Glomerular visceral epithelial cell (primary cell): ENCODE results near the gene GNAT2.

ENCODE experiments used
- DNase-seq: peaks from one replicate; pipeline ENCODE4 v3.0.0-alpha.2; 2016; ENCODE audit errors: extremely low spot score

The GNAT2 gene

DNA sequence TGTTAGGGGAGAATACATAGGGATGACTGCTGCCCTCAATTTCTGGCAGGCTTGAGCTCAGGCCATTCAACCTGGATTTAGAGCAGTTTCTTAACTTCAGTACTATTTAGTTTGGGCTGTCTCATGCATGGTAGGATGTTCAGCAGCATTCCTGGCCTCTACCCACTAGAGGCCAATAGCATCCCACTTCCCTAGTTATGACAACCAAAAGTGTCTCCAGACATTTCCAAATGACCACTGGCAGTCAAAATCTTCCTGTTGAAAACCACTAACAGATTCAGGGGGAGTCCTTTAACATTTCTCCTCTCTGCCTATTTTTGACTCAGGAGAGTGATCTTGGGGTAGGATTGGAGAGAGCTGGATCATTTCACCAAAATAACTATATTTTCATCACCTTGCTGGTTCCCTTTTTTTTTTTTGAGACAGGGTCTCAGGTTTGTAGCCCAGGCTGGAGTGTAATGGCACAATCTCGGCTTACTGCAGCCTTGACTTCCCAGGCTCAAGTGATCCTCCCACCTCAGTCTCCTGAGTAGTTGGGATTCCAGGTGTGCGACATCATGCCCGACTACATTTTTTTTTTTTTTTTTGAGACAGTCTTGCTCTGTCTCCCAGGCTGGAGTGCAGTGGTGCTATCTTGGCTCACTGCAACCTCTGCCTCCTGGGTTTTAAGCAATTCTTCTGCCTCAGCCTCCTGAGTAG lies 8.7 kb downstream of the GNAT2 start:
- DNase-seq = peak; percentile 82

DNA sequence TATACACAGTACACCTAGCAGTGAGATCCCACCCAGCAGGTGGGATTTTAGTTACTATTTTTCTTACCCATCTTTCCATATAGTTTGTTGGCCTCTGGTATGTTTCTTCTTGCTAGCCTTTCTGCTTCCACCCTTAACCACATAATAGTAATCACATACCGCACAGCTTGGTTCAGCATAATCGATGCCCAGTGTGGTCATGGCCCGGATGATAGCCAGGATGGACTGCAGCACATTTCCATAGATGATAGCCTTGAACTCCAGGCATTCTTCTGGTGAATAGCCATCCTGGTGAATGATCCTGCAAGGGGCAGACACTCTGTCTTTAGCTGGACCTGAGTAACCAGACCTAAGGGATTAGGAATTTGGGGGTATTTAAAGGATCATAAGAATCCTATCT lies 9.5 kb downstream of the GNAT2 start:
- DNase-seq = no peak

DNA sequence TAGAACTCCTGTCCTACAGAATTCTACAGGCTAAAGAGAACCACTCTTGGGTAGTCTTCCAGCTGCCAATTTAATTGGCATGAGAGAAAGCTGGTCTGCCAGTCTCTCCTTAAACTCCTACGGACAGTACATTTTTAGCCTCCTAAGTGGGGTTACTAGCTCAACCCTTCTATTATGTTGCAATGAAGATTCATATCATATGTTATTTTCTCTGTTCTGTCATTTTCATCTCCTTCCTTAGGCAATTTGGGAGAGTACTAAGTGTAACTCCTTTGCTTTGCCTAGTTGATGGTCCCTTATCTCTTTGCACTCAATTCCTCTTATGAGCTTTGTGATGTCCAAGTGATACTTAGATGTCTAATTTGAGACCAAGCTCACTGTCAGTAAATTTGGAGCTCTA lies 14.0 kb downstream of the GNAT2 start:
- DNase-seq = no peak

DNA sequence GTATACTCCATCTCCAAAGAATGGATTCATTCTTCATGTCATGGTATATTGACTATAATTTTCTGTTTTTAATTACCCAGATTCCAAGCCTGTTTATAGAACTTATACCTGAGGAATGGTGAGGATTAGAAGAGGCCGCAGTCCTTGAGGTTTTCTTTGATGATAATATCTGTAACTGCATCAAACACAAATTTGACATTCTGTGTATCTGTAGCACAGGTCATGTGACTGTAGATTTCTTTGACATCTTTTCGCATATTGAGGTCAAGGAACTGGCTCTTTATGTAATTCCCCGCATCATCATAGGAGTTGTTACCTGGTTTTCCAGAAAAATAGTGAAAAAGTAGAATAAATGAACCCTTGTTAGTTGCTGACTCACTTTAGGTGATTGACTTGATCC lies 16.2 kb downstream of the GNAT2 start:
- no peak for DNase-seq

DNA sequence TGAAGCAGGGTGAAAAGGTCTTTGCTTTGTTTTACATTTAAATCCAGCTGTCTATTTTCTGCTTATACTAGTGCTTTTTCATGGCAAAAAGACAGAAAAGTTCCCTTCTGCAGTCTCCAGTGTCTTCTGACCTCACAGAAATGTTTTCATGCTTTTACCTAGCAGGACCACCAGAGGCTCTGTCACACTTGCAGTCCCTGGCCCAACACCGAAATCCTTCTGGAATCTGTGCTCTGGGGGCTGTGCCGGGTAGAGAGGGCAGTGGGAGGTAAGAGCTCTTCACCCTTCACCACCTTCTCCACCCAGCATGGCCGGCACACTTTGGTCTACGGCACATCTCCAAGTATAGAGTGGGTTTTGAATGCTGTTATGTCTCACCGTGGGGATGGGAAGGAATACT lies 20.8 kb downstream of the GNAT2 start:
- DNase-seq = no peak

DNA sequence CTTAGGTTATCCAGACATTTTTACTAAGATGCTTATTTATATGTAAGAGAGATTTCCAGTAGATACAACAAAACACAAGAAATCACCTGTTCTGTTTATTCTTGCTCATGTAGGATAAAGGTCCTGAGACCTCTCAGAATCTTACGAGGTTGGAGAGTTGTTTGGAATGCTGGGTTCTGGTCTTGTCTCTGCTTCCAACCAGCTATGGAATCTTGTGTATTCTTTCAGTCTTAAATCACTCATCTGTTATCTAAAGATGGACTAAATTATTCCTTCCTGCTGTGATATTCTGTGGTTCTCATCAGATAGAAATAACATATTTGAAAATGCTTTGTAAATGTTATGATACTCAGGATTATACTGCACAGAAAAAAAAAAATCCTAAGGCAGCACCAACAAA lies 21.3 kb downstream of the GNAT2 start:
- no peak for DNase-seq

DNA sequence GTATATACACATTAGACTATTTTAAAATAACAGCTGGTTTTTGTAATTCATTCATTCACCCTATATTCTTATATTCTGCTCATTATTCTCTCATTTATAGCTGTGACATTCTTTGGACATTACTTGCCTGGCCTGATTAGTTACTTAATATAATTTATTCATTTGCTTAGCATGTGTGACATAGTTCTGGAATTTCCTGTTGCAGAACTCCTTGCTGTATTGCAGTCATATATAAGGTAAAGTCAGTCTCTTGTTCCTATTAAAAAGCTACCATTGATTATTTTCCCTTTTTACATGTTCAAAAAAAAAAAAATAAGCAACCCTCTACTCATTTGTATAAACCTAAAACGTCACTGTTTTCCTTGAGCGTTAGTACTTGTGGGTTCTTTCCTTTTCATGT lies 23.9 kb downstream of the GNAT2 start:
- DNase-seq = peak; percentile 39

DNA sequence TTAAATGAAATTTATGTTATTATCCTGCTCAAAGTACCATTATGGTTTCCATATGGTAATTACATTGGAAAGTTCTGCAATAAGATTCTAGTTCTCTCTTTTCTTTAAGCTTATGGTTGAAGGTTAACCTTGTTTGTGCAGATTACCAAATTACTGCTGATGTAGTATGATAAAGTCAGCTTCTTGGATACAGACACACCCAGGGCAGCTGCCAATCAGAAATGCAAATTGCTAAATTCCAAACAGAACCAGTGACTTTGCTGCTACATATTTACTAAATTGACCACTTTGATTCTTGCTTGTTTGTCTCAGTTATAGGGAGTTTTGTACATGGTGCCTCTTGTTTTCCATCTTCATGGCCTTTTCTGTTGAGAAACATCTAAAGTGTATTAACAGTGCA lies 26.5 kb downstream of the GNAT2 start:
- no peak for DNase-seq

DNA sequence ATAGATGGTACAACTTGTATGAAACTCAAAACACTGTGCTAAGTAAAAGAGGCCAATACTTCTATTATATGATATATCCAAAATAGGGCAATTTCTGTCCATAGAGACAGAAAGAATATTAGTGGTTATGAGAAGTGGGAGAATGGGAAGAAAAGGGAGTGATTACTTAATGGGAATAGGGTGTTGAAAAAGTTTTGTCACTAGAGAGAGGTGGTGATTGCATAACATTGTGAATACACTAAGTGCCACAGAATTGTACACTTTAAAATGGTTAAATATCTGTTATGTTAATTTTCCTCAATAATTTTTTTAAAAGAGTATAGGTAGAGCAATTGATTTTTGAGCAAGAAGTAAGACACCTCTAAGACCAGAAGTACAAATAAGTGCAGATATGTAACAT lies 29.7 kb downstream of the GNAT2 start:
- no peak for DNase-seq

DNA sequence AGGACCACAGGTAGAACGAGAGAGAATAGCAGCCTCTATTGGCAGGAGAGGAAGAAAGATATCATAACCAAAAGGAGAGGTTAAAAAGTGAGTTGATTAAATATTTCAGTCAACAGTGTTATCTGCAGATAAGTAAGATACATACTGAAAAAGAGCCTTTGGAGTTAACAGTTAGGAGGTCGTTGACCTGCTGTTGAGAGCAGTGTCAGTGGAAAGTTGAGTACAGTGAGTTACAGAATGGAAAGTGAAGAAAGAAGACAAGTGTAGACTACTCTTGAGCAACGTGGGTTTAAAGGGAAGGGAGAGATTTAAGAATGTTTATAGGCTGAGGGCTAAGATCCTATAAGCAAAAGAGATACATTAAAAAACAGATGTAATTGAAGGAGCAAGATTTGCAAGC lies 30.2 kb downstream of the GNAT2 start:
- no peak for DNase-seq

DNA sequence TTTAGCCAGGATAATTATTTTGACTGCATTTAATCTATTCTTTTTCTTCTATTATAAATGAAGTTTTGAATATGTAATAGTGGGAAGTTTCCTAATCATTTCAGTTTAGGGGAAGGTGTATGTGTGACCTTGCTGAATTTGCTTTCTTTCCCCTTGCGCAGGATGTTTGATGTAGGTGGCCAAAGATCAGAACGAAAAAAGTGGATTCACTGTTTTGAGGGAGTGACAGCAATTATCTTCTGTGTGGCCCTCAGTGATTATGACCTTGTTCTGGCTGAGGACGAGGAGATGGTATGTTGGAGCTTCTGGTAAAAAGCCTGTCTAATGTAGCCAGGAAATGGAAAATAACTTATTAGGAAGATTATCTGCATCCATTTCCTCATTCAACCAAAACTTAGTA lies 33.4 kb downstream of the GNAT2 start:
- no peak for DNase-seq

DNA sequence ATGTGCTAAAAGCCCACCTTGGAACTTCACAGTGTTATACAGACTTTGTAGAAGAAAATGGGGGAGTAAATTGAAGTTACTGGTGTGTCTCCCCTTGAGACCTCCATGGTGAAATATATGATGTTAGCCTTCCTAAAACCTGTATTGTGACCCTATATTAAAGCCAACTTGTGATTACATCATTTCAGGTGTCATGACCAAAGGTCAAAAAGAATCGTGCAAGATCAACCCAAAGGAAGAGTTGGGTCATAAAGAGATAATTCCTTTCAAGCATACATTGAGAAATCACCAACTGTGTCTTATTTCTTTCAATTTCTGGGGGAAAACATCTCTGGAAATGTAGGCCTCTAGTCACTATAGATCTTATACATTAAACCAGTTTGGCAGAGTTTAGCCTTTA lies 34.6 kb downstream of the GNAT2 start:
- no peak for DNase-seq

DNA sequence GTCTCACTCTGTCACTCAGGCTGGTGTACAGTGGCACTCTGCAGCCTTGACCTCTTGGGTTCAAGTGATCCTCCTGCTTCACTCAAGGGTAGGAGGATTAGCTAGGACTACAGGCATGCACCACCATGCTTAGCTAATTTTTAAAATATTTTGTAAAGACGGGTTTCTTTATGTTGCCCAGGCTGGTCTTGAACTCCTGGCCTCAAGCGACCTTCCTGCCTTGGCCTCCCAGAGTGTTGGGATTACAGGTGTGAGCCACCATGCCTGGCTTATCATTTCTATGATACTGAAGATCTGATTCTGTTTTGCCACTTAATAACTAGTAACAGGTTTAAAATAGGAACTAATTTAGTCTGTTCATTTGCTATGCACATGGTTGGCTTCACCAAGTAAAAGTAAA lies 37.4 kb downstream of the GNAT2 start:
- DNase-seq = no peak

DNA sequence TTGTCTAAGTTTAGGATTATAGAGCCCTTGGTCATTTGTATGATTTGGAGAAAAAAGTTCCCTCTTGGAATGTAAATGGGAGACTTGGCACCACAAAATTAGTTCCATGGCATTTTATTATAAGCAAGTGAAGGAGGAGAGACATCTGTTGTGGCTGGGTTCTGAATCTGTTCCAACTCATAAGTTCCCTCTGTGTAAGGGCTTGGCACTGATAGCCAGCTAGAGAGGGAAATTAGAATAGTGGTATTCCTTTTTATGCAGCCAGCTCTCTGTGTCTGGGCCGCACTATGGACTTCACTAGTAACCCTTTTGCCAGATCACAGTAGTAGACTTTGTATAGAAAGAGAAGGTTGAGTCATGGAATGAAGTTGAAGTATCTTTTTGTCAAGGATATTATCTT lies 39.9 kb downstream of the GNAT2 start:
- no peak for DNase-seq

DNA sequence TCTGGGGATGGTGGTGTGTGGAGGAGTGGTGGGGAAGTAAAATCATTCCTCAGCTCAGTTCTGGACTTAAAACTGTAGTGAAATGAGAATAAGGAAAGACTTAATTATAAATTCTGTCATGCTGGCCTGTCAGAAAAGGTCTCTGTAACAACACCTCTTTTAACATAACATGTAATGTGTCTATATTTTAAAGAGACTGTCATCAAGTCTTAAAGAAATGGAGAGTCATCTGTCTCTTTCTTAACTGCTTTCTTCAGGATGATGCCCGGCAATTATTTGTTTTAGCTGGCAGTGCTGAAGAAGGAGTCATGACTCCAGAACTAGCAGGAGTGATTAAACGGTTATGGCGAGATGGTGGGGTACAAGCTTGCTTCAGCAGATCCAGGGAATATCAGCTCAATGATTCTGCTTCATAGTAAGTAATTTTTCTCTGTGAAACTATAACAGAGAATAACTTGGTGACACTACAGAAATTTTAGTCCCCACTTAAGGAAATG lies 40.4 kb downstream of the GNAT2 start:
- no peak for DNase-seq

DNA sequence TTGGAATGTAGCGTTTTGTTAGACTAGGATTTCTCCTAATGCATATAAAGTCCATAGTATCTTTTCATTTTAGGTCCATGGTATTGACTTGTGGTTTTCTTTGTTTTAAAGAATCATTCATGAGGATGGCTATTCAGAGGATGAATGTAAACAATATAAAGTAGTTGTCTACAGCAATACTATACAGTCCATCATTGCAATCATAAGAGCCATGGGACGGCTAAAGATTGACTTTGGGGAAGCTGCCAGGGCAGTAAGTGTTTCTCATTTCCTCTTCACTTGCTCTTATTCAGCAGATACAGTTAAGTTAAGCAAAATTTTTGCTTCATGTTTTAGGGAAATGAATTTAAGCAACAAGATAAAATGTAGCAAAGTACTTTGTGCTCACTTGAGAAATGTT lies 45.6 kb downstream of the GNAT2 start:
- DNase-seq = no peak

DNA sequence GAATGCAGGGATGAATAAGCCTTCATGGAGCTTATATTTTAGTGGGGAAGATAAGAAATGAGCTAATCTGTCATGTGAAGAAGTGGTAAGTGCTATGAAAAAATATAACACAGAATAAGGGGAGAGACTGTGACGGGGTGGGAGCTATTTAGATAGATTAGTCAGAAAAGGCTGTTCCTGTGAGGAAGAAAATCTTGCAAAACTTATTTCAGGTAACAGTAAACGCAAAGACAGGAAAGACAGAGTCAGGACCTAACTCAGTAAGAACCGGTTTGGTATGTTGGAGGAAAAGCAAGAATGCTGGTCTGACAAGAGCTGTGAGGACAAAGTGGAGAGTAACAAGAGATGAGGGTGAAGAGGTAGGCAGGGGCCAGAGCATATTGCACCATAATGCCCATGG lies 49.0 kb downstream of the GNAT2 start:
- DNase-seq = no peak

DNA sequence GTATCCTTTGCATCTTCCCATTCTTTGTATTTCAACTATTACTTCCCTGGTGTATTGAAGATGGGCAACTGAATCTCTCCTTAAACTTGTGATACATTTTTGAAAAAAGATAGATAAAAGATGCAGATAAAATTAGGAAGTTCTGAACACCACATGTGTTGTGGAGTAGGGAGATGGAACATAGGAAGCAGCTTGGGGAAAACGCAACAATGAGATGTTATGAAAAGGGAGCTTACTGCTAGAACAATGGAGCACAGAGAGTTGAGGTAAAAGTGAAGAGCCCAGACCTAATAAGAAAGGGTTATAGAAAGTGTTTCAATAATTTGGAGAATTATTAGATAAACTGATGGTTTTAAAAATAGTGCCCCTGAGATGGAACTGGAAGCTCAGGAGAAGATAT lies 50.1 kb downstream of the GNAT2 start:
- DNase-seq = no peak

DNA sequence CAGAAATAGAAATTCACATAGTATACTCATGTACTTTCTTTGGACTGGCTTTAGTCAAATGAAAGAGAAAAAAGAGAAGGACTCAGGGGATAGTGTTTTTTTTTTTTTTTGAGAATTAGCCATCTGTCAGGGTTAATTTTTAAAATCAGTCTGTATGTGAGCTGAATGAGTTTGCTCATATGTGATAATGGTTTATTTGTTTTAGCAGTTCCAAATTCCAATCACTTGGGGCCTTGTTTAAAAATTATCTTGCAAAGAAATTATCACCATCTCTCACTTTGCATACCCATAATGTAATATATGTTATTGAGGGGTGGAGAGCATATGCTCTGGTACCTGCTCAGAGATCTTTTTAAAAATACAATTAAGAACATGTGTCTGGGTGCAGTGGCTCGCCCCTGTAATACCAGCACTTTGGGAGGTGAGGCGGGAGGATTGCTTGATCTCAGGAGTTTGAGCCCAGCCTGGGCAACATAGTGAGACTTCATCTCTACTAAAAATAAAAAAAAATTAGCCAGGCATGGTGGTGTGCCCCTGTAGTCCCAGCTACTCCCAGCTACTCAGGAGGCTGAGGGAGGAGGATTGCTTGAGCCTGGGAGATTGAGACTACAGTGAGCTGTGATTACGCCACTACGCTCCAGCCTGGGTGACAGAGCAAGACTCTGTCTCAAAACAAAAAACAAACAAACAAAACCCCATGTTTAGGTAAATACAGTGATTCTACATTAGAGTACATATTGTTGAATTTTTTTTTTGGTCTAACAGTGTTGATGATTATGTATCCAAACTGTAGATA lies 51.3 kb downstream of the GNAT2 start:
- no peak for DNase-seq

DNA sequence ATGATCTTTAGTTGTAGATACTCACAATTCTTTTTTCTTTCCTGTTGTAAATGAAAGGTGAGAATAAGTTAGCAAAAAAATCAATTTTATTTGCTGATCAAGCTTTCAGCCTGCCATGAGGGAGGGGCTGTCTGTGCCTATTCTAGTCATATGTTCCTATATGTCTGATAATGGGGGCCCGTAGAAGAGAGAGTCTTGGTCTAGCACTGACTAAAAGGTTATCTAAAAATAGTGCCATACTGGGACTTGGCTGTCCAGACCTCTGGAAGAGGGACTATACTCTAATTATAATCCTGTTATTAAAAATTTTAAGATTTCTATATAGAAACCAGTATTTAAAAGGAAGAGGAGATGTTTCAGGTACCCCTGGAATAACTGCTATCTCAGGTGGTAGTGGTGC lies 52.4 kb downstream of the GNAT2 start:
- DNase-seq = no peak

DNA sequence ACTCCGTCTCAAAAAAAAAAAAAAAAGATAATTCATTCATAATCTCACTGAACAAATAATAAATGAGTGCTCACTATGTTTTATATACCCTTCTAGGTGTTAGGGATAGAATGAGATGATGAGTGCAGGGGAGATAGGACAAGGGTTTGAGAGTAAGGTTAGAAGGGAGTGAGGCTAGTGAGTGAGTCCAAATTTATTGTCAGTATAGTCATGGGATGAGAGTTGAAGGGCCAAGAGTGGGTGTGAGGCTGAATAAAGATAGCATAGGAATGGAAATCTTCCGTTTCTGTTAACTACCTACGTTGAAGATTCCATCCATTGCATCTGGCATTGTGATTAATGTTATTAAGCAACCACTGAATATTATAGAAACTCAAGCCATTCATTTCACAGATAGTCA lies 54.2 kb downstream of the GNAT2 start:
- no peak for DNase-seq

DNA sequence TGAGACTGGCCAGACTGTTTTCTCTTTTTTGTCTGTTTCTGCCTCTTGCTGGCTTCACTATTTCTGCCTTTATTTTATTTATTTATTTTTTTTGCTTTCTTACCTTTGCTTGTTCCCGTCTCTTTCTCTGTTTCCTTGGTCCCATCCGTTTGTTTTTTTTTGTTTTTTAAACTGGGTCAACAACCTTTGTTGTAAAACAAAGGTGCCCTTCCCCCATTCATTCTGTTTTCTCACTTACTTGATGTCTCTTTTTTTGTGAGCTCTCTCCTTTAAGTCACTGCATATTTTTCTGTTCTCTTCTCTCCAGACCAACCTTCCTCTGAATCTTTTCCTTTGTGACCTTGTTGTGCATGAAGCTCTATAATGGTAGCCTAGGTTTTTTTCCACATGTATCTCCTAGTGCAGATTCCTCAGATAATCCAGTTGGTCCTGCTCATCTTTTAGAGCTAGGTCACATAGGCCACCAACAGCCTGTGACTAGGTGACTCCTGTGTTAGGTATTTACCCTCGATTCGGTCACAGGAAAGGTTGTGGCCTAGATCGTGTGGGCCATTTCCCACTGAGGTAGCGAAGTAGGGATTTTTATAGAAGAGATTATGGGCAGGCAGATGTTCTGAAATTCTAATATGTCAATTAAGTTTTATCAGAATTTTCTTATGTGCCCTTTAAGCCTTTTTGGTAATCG lies 55.1 kb downstream of the GNAT2 start:
- no peak for DNase-seq

DNA sequence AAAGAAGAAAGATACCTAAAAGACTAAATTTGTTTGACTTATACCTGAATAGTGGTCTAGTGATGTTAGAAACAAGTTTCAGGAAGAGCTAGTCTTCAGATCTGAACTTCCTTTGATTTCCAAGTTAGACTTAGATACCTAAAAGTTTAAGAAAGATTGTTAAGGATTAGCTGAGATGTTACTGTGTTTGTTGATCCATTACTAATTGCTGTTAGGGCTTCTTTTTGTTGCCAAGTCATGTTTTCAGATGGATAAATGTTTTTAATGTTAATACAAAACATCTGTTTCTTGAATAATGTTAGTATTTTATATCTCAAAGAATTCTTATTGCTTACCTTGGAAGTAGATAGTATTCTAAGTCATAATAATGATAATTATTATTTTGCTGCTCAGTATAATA lies 59.4 kb downstream of the GNAT2 start:
- DNase-seq = no peak
